Fibroblast of lung (primary cell): ENCODE measurements around the gene SERF1B.
"Not testable (repeated sequence)": the region's sequence is repeated elsewhere in the genome, so short reads cannot be mapped to it uniquely, and the experiment has no call there.

Experiments
- EZH2 ChIP-seq: IDR thresholded peaks from 2 replicates; pipeline ENCODE4 v1.5.1; 2012; ENCODE audit warnings: low read length, control low read depth, mild to moderate bottlenecking; ENCODE audit errors: missing control alignments
- TF ChIP-seq, protein P1 (sequence below), 2 donors: IDR thresholded peaks in 1 of 2; conservative IDR thresholded peaks in 1 of 2; 1 replicate in 1 of 2; 2 replicates in 1 of 2; pipeline ENCODE4 v1.5.1; 2011 to 2012; ENCODE audit warnings: low read length in 2 of 2, control low read depth in 1 of 2, inconsistent platforms in 1 of 2, low read depth in 1 of 2, mild to moderate bottlenecking in 1 of 2

DNA sequence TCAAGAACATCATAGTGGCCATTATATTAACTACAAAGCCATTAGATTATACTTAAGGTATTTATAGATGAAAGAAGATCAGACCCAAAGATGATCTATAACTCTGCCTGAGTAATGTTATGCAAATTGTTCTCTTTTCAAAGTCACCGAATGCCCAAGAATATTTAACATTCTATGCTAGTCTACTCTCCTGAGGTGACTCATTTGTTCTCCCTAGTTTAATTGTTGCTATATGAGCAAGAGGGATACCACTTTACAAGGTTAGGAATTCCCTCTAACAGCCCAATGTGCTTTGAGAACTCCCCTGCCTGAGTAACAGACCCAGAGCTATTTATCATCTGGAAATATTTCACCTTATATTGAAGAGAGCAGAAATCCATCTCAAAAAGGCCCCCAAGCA is 29.5 kb upstream of the SERF1B start:
- TF ChIP-seq, protein P1, sequence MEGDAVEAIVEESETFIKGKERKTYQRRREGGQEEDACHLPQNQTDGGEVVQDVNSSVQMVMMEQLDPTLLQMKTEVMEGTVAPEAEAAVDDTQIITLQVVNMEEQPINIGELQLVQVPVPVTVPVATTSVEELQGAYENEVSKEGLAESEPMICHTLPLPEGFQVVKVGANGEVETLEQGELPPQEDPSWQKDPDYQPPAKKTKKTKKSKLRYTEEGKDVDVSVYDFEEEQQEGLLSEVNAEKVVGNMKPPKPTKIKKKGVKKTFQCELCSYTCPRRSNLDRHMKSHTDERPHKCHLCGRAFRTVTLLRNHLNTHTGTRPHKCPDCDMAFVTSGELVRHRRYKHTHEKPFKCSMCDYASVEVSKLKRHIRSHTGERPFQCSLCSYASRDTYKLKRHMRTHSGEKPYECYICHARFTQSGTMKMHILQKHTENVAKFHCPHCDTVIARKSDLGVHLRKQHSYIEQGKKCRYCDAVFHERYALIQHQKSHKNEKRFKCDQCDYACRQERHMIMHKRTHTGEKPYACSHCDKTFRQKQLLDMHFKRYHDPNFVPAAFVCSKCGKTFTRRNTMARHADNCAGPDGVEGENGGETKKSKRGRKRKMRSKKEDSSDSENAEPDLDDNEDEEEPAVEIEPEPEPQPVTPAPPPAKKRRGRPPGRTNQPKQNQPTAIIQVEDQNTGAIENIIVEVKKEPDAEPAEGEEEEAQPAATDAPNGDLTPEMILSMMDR (conservative IDR thresholded peaks at IDR 0.05 in 1 of 2, IDR thresholded peaks at IDR 0.05 in 1 of 2; ENCODE audit: low read depth in 1 of 2, low read length in 2 of 2): not testable (repeated sequence)
- TF ChIP-seq EZH2: not testable (repeated sequence)
